Measurements from ENCODE around the gene RECK. TPM values are rescaled to one million over a fixed set of nuclear protein-coding genes. Genes with fewer than 3 reads are reported as not detected.

Gene RECK
- total RNA-seq, 1 experiment from 2014 or later: 10.3 TPM

DNA sequence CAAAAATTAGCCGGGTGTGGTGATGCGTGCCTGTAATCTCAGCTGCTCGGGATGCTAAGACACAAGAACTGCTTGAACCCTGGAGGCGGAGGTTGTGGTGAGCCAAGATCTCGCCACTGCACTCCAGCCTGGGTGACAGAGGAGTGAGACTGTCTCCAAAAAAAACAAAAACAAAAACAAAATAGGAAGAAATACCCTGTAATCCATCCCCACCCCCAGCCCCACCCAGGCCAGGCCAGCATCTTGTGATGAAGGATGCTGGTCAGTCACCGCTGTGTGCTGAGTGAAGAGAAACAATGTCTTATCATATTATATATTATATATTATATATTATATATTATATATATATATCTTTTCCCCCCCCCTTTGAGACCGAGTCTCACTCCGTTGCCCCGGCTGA lies 117.0 kb downstream of the RECK start:
- Histone ChIP-seq H2BK120ac (ENCODE audit: low read depth, low read length, poor library complexity, severe bottlenecking) (no peak overlapping the region), H3K56ac (ENCODE audit: insufficient read length, low read depth, low read length) (no peak overlapping the region), H3K4ac (ENCODE audit: low read depth, low read length) (no peak overlapping the region; the same call in 1 of the 2 replicates), H2BK12ac (ENCODE audit: insufficient read length, low read depth, low read length) (no peak overlapping the region), H3K9me3 (ENCODE audit: control insufficient read depth, low read depth, low read length) (no peaks in the 10 kb centered on the region), H3K79me1 (ENCODE audit: insufficient read depth, low read depth, low read length, poor library complexity, severe bottlenecking) (no peaks in the 10 kb centered on the region), H2AK5ac (ENCODE audit: insufficient read length, low read length) (no peak overlapping the region), H3K27me3 (ENCODE audit: insufficient read depth, low read length) (no peaks in the 10 kb centered on the region), H2AFZ (ENCODE audit: low read length) (no peak overlapping the region), H3K9ac (ENCODE audit: extremely low read depth, insufficient read length, low read length) (no peak overlapping the region), H3K23ac (ENCODE audit: insufficient read length, low read depth, low read length) (no peak overlapping the region), H2BK15ac (ENCODE audit: low read depth, low read length) (no peak overlapping the region), H4K5ac (ENCODE audit: insufficient read length, low read depth, low read length) (no peak overlapping the region), H3K27ac (ENCODE audit: insufficient read length, low read depth, low read length) (no peak overlapping the region), H3K14ac (ENCODE audit: insufficient read depth, low read length) (no peak overlapping the region), H3K4me1 (ENCODE audit: insufficient read depth, low read length) (peaks cover 3% of the 10 kb centered on the region; the same call in 1 of the 2 replicates), H3T11ph (ENCODE audit: low read length) (no peak overlapping the region), H3K23me2 (ENCODE audit: insufficient read length, low read depth, low read length, poor library complexity, severe bottlenecking) (no peaks in the 10 kb centered on the region), H4K91ac (ENCODE audit: insufficient read length, low read depth, low read length) (no peak overlapping the region), H4K8ac (replicated peaks; ENCODE audit: insufficient read length, low read depth, low read length) (no peak overlapping the region), H3K79me2 (ENCODE audit: insufficient read depth, low read length) (no peaks in the 10 kb centered on the region), H2BK20ac (ENCODE audit: low read depth, low read length, poor library complexity, severe bottlenecking) (no peak overlapping the region), H2BK5ac (ENCODE audit: insufficient read length, low read length) (no peak overlapping the region), H3K4me2 (ENCODE audit: insufficient read depth, insufficient read length, low read length) (no peak overlapping the region), H4K20me1 (ENCODE audit: control insufficient read depth, insufficient read depth, insufficient read length) (no peaks in the 10 kb centered on the region), H3K18ac (ENCODE audit: insufficient read length, low read depth, low read length) (no peak overlapping the region)
- peaks cover 16 to 22% of the 10 kb centered on the region in 2 experiments for H3K9me3 Mint-ChIP-seq
- H3K36me3 Mint-ChIP-seq (ENCODE audit: insufficient read depth in 1 of 3, low read depth in 3 of 3): peaks cover 6 to 19% (median 7%) of the 10 kb centered on the region in 3 experiments; a peak in 5 of 7 replicates
- H3K27ac Mint-ChIP-seq: no peak overlapping the region
- TF ChIP-seq, protein P1, sequence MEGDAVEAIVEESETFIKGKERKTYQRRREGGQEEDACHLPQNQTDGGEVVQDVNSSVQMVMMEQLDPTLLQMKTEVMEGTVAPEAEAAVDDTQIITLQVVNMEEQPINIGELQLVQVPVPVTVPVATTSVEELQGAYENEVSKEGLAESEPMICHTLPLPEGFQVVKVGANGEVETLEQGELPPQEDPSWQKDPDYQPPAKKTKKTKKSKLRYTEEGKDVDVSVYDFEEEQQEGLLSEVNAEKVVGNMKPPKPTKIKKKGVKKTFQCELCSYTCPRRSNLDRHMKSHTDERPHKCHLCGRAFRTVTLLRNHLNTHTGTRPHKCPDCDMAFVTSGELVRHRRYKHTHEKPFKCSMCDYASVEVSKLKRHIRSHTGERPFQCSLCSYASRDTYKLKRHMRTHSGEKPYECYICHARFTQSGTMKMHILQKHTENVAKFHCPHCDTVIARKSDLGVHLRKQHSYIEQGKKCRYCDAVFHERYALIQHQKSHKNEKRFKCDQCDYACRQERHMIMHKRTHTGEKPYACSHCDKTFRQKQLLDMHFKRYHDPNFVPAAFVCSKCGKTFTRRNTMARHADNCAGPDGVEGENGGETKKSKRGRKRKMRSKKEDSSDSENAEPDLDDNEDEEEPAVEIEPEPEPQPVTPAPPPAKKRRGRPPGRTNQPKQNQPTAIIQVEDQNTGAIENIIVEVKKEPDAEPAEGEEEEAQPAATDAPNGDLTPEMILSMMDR (conservative IDR thresholded peaks at IDR 0.05): no peak
- WGBS (ENCODE audit: extremely low coverage, insufficient read length, low lambda C conversion rate): no CpG with 5 or more reads among the region's 9 CpGs
- H3K4me3 Mint-ChIP-seq: no peak overlapping the region
- peaks cover 3% of the 10 kb centered on the region for H3K27me3 Mint-ChIP-seq (ENCODE audit: low read depth)
- H3K4me1 Mint-ChIP-seq: 0 out of 4 replicates have a peak, but pooled peaks cover 0 to 3% of the 10 kb centered on the region in 2 experiments
- no peak for DNase-seq

Data from H9 (cell line).